Astrocyte of the cerebellum (primary cell): ENCODE measurements around the gene CAMKMT.
A peak's percentile ranks its signal among the peaks of the same experiment; 100 is the strongest.

ENCODE experiments used
- DNase-seq: peaks from one replicate; pipeline ENCODE4 v3.0.0-alpha.2; 2011; ENCODE audit warnings: low read depth
- H3K4me3 ChIP-seq: 2 replicates; pipeline ENCODE4 v1.5.1; 2011; ENCODE audit warnings: mild to moderate bottlenecking, low read depth, low read length, moderate library complexity
- CTCF ChIP-seq: IDR thresholded peaks from 2 replicates; pipeline ENCODE4 v1.5.1; 2012; ENCODE audit warnings: low read length, low read depth, moderate library complexity, mild to moderate bottlenecking; ENCODE audit errors: missing control alignments
- in situ Hi-C: cut with HindIII; loops from 2 replicates; pipeline ENCODE4 v1.10.0; 2017; ENCODE audit warnings: low sequenced_read_pairs

CAMKMT gene

GRCh38 chr2:44335806-44336538 is 25.8 kb upstream of the CAMKMT start:
- in situ Hi-C loops, result no loop called here
- H3K4me3 ChIP-seq, result no peak overlapping the region
- no peak for TF ChIP-seq CTCF
- no peak for DNase-seq

GRCh38 chr2:44342854-44343253 is 18.9 kb upstream of the CAMKMT start:
- DNase-seq, result no peak
- in situ Hi-C loops, result no loop called here
- no peak overlapping the region for H3K4me3 ChIP-seq
- TF ChIP-seq CTCF, result peak; percentile 42

DNA sequence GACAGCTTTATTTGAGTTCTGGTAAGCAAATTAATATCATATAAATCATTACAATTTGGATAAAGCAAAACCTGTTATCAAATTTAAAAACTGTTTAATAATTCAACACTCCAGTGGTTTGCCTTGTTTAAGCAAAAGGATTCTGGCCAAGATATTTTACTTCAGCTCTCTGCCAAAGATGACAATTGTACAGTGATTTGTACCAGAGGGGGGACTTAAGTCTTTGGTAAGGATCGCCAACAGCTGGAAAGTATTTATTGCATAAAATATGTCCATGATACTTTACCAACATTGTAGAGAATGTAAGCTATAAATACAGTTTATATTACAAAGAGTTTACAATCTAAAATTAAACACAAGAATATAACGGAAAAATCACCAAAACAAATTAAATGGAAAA is 14.2 kb upstream of the CAMKMT start:
- TF ChIP-seq CTCF, result no peak
- in situ Hi-C loops, result no loop called here
- no peak overlapping the region for H3K4me3 ChIP-seq
- no peak for DNase-seq

GRCh38 chr2:44348400-44348799 is 13.3 kb upstream of the CAMKMT start:
- in situ Hi-C loops, result no loop called here
- no peak overlapping the region for H3K4me3 ChIP-seq
- DNase-seq, result peak; percentile 27
- TF ChIP-seq CTCF, result no peak

DNA sequence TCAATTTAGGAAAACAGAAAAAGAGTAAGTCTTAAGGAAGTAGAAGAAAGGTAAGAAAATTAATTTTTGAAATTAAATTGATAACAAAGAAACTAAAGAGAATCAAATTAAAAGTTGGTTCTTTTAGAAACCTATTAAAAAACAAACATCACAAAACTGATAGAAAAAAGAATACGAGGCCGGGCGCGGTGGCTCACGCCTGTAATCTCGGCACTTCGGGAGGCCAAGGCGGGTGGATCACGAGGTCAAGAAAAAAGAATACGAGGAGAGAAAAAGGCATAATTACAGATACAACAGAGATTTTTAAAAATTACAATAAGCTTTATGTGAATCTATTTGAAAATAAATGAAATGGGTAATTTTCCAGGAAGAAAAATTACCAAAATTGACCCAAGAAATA is 12.2 kb upstream of the CAMKMT start:
- TF ChIP-seq CTCF, result no peak
- no peak overlapping the region for H3K4me3 ChIP-seq
- DNase-seq, result no peak
- in situ Hi-C loops, result no loop called here

- TF ChIP-seq CTCF, result no peak
- in situ Hi-C loops, result no loop called here
- no peak for DNase-seq
- no peak overlapping the region for H3K4me3 ChIP-seq
These were observed 10.7 kb upstream of the CAMKMT start for GRCh38 chr2:44351088-44351487.
